GM21515 (cell line): ENCODE data around the gene KIAA0319L.

ENCODE experiments used
- ATAC-seq: cut with Tn5 transposase; IDR thresholded peaks from one replicate; pipeline ENCODE4 v1.9.1; 2021; ENCODE audit not compliant: unreplicated experiment

KIAA0319L gene

DNA sequence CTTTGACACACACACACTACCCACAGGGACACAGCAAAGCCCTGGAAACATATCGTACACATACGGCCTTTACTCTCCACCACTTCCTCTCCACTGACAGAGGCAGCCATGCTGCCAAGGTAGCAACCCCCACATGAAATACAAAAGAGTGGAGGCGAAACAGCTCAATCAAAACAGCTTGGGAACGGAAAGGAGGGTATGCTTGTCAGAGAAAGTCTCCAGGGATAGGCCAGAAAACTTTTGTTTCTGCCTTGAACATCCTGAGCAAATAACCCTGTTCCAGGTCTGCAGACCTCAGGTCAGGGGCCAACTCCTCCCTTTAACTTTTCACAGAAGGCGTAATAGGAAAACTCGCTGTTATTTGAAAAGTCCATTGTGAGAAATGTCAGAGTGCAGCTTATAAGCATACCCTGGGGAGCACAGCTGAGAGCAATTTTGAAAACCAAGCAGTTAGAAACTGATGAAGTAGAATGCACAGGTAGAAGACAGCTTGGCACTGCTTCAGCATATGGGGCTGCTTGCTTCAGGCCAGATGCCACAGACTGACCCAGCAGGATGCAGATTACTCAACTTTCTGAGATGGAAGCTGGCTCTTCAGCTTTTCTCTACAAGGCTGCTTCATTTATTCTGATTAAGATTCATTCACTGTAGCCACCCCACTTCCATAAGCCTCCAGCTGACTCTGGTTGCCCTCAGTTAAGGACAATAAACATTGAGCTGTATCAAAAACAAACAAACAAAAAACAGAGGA is 18.0 kb downstream of the KIAA0319L start:
- no peak for ATAC-seq

DNA sequence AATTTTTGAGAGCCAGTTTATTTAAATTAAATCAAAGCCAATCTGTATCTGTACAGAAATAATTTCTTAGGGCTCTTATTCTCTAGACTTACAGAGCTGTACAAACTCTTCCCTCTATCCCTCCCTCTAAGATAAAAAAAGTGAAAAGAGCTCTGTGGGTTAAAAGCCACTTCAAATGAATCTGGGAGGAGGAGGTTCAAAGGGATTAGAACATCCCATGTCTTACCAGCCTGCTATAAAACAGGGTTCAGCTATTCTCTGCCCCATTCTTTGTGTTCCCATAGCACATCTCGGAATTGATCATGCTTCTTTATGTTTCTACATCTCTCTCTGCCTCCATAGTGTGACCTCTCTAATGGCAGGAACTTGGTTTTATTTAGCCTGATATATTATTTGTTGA is 19.4 kb downstream of the KIAA0319L start:
- no peak for ATAC-seq

DNA sequence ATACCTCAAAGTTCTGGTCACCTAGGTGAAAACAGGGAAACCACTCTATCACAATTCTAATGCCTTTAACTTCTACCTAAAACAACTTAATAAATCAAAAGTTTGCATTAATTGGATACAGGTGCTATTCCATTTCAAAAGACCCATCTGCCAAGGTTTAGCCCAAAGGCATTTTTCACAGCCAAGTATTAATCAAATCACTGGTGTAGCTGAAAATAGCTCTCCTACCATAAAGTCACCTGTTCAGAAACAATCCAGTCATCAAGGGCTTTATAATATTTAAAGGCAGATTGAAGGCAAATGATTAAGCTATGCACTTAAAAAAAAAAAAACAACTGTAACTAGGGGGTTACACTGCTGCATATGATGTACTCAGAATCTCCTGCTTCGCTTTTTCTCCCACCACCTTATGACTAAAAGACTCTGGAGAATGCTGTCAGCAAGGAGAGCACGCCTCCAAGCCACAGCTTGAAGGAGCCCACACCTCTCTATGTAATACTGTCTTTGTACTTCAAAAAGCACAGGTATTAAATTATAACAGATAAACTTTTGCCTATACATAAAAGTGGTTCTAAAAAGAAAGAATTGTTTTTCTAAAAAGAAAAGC is 20.5 kb downstream of the KIAA0319L start:
- no peak for ATAC-seq

DNA sequence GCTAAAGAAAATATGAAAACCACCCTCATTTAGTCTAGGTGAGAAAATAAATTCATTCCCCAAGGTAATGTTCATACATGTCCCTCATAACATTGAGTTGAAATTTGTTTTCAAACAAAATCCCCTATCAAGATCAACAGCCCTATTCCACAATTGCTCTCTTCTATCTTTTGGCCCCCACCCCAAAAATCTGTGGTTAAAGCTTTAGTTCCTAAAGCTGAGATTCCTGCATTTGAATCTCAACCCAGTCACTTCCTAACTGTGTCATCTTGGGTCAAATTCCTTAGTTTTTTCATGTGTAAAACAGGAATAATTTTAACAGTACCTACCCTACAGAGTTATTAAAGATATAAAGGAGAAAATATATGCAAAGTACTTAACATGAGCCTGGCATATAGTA is 22.0 kb downstream of the KIAA0319L start:
- ATAC-seq, result no peak

DNA sequence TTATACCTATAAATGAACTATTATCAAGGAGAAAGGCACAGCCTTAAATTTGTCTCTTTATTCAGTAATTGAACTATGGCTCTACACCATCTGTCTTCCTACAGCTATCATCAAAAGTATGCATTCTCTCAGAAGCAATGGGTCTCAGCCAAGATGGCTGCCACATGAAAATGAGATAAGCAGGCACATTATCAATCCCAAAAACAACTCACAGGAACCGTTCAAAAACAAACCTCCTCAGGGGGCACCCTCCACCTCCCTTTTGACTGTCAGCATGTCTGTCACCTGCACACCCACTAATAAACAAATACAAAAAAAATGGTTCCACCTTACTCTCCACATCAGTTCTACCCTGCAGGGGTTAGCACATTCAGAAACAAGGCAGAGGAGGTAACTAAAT is 23.6 kb downstream of the KIAA0319L start:
- no peak for ATAC-seq

DNA sequence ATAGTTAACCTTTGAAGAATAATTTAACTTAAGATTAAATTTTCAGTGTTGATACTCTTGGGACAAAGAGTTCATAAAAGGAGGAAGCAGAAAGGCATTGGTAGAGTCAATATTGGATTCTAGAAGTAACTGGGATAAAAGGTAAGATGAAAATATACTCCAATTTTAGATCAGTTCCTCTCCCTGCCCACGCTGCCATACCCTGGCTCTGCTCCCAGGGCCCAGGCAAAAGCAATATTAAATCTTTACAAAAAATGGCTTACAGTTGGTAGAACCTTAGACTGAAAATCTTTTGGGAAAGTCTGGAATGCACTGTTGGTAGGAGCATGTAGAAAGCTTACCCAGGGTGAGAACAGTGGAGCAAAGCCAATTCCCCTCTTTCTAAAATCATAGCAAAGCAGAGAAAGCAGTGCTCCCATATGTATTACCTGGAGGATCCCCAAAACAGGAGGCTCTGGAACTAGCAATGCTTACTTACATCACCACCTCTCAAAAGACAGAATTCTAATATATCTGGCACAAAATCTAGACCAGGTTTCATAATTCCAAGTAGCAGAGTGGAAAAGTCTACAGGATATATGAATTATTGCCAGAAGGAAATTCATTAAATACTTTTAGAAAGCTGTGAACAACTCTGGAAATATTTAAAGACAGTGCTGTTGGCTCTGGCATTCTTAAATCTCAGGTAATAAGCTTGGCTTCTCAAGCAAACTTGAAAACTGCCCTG is 24.5 kb downstream of the KIAA0319L start:
- no peak for ATAC-seq

DNA sequence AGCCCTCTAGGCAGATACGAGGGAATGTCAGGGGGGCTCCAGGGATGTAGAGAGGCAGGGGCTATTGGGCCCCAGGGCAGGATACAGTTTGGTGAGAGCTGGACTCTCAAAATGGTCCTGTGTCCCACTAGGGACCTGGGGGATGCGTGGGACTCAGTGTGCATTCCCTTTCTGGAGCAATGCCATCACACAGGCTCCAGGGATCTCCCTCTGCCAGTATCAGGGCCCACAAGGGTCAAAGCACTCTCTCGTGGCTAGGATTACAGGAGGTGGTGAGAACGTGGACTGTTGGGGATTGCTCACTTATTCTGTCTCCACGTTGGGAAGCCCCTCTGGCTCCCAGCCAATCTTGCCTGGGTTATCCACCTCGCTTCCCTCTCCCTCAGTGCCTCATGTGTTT is 25.8 kb downstream of the KIAA0319L start:
- no peak for ATAC-seq

DNA sequence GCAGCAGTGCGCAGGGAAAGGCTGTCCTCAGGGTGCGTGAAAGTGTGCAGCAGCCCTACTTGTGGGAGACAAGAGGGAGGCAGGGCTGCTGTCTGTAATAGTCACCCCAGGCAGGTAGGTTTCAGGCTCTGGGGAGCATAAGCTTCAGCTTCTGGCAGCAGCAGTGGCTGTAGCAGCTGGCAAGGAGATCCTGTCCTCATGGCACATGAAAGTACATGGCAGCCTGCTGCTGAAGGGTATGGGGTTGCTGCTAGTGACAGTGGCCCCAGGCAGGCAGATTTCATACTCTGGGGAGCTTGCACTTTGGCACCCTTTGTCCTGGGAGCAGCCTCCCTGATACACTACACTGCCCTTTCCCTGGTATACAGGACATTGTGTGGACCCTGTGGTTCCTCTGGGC is 26.3 kb downstream of the KIAA0319L start:
- ATAC-seq, result no peak

DNA sequence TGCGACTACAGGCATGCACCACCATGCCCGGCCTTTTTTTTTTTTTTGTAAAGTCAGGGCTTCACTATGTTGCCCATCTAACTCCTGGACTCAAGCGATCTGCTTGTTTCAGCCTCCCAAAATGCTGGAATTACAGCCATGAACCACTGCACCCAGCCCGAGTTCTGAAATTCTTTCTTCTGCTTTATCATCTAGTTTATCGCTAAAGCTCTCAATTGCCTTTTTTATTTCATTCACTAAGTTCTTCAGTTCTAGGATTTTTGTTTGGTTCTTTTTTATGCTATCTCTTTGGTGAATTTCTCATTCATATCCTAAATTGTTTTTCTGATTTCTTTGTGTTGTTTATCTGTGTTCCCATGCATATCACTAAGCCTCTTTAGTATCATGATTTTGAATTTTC is 27.0 kb downstream of the KIAA0319L start:
- no peak for ATAC-seq

DNA sequence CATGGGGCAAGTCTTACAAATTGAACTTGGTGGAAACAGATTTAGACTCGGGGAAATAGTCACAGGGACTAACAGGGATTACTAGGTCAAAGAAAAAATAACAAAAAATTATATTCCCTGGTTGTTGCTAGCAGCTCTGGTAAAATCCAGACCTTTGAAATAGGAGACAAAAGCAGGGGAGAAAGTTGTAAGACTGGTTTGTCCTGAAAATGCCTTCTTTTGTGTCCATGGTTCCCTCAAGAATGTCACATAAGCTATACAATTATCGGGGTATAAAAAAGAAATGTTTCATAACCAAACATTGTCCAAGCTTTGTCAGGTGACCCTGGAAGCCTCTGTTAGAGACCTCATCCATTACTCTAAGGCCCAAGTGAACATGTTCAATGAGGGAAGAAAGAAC is 33.1 kb downstream of the KIAA0319L start:
- no peak for ATAC-seq

DNA sequence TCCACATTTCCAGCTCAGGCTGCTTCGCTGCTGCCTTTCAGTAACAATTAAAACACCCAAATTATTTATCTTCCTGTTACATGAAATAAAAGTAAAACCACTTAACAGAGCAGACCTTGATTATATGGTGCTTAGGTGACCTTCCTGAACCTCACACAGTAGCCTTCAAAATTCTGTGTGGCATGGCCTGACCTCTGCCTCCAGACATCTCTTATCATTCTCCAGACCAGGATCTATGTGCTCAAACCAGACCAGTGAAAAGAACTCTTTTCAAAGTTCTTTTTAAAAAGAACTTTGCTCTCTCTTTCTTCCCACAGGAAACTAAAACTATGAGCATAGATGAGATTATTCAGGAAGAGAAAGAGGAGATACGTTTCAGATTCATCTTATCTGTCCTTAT is 37.8 kb downstream of the KIAA0319L start:
- no peak for ATAC-seq

DNA sequence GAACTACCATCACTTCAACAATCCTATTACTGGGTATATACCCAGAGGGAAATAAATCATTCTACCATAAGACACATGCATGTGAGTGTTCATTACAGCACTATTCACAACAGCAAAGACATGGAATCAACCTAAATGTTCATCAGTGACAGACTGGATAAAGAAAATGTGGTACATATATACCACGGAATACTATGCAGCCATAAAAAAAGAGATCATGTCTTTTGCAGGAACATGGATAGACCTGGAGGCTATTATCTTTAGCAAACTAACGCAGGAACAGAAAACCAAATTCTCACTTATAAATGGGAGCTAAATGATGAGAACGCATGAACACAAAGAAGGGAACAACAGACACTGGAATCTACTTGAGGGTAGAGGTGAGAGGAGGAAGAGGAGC is 39.0 kb downstream of the KIAA0319L start:
- no peak for ATAC-seq

DNA sequence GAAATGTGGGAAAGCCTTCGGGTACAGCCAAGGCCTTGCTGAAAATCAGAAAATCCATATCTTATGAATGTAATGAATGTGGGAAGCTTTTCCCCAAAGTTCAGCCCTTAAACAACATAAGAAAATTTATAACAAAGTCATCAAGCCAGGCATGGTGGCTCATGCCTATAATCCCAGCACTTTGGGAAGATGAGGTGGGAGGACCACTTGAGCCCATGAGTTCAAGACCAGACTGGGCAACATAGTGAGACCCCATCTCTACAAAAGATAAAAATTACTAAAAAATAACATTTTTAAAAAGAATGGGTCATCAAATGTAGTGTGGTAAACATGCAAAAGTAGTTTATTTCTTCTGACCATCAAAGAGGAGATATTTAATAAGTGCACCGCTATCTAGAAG is 45.9 kb downstream of the KIAA0319L start:
- ATAC-seq, result no peak

DNA sequence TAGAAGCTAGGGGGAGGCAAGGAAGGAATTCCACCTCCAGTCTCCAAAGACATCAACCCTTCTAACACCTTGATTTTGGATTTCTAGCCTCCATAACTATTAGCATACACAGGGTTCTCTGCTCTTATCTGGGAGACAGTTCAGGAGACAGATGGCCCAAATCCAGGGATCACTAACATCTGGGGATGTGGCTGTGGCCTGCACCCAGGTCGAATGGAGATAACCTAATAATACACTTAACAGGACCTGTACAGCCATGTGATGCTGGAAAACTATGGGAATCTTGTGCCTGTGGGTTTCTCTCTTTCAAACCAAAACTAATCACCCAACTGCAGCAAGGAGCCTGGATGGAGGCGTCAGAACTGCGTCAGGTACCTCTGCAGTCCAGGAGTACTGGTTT is 47.6 kb downstream of the KIAA0319L start:
- no peak for ATAC-seq

DNA sequence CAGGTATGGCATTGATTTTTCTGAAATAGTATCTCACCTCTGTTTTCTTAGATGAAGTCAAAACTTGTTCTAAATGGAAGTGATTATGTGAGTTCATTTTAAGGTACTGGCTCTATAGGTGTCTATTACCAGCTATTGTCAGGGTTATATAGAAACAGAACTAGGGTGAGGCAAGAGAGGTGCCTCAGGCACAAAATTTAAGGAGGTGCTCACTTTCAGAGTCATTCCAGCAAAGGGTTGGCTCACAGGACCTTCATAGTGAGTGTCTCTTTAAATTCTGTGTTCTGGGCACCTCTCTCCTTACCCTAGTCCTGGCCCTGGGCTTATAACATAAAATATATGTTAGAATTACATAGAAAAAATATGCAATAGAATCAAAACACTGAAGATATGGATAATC is 49.3 kb downstream of the KIAA0319L start:
- ATAC-seq, result no peak

DNA sequence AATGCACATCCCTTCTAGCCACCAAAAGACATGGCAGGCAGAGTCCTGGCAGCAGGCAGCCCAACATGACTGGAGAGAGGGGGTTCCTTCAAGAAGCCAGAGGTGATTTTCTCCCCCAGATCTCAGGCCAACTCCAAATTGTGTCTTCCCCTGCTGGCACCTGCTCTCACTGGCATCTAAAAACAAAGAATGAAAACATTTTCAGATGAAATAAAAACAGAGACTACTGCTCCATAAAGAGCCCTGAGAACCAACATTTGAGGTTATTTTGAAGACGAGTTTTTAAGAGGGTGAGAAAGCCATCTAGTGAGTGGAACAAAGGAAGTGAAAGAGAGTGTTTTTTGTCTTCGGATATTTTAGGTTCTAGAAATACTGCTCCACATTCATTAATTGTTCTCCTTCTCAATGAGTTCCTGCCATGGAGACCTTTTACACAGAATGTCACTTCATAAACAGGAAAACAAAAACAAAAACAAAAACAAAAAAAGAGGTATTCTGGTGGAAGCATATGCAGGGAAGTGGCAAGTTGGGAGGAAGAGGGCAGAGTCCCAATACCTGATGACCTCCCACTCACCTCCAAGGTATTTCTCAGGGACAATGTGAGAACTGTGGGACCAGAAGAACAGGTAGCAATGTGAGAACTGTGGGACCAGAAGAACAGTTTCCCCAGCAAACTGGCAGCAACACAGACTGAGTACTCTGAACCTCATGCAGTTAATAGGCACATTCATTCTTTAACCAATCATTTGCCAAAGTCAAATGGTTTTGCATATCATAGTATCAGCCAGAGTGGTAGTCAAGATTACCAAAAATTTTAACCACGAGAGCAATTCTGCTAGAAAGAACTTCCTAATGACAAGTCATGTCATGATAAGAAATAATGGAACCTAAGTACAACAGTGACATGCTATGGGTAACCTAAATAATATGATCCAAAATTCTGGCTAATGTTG is 50.0 kb downstream of the KIAA0319L start:
- no peak for ATAC-seq

DNA sequence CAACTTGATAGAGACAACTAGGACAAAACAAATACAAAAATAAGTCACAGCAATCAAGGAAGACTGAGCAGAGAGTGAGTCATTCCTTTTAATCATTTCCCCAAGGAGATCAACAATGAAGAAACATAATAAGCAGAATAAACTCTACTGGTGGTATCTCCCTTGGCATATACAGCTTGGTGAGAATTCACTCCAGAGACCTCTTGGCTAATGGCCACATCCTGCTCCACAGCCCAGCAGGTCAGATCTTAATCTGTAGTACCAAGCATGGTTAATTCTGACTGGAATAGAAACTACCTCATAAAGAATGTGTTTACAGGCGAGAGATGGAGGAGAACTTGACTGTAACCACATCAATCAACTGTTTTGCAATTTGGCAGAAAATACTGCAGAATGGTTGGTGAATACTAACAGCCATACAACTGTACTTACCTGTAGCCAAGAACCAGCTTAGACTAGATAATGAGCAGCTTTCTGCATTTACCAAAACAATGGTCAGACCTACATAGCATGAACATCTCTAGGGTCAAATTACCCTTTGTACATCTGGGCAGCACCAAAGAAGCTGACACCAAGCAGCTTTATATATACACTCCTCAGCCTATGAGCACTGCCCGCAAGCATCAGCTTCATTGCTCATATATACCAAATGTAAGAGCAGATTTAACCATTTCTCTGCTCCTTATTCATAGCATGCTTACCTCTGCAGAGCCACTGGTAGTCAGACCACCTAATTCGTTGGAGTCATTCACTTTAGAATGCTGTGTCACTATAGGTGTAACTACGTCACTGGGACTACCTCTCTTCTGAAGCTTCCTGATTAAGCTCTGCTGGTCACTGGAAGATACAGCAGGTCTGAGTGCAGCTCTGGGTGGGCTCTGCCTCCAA is 51.0 kb downstream of the KIAA0319L start:
- no peak for ATAC-seq

DNA sequence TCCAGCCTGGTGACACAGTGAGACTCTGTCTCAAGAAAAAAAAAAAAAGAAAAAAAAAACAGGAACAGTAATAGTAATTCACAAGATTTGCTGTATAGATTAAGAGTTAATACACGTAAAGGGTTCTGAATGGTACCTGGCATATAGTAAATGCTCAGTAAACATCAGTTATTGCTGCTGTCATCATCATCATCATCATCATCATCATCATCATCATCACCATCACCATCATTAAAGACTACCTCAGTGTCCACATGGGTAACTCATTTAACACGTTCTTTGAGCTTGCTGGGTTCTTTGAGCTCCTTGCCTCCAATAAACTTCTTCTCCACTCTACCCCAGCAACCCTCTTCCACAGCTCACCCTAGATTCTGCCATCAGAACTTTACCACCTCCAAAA is 55.0 kb downstream of the KIAA0319L start:
- no peak for ATAC-seq

DNA sequence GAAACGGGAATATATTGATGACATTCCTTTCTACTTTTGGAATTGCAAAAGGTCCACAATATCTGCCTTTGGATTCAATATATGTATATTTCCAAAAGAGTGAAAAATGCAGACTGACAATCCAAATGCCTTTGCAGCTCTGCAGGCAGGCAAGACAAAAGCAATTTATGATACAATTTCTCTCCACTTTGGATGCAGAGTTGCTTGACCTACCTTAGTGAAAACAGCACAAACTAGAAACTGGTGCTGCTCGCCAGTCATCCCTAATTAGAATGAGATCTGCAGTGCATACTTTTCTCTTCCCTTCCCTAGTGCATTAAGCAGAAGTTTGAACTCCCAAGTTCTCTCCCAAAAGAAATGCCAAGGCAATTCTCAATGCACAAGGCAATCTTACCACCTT is 56.8 kb downstream of the KIAA0319L start:
- no peak for ATAC-seq

DNA sequence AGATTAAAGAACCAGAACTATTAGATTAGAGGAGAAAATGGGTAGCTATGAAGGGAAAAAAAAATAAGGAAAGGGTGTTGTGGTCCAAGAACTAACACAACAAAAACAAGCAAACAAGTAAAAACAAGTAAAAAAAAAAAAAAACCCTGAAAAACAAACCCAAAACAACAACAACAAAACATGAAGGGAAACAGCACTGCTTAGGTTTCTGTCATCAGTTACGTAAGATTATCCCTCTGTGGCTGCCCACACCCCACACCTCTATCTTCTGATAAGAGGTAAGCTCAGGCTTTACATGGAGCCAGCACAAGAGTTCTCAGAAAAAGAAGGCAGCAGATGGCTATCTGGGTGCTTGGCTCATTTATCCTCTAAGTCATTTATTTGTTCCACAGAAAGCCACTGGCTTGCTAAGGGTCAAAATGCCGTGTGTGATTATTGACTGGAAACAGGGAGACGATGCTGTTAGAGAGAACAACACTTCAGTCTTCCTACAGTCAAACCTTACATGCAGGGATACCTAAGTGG is 57.5 kb downstream of the KIAA0319L start:
- no peak for ATAC-seq
